Panc1 (cell line): ENCODE results near the gene NFAT5. TPM values are rescaled to one million over a fixed set of nuclear protein-coding genes. Genes with fewer than 3 reads are reported as not detected.

Experiments used
- ATAC-seq: fragments of 200-7000 bp; cut with Tn5 transposase; 2 replicates; pipeline ENCODE4 v1.9.1; 2020; ENCODE audit warnings: mild to moderate bottlenecking, moderate library complexity
- BruUV-seq: library from RNA; stranded (reverse); fragments of 400-500 nt; replicated peaks from 2 replicates; lab custom pipeline; 2021; lab: Mats Ljungman, UMichigan
- CTCF ChIA-PET: fragments of 300-600 bp; sonication (Branson Sonifier 250); formaldehyde crosslinking; loops from one replicate; lab custom pipeline; 2022; ENCODE audit warnings: antibody characterized with exemption; lab: Charles Lee
- POLR2A ChIA-PET: fragments of 300-600 bp; sonication (Branson Sonifier 250); formaldehyde crosslinking; loops from one replicate; lab custom pipeline; 2022; ENCODE audit warnings: antibody characterized with exemption; lab: Charles Lee
- DNase-seq: peaks from one replicate; pipeline ENCODE4 v3.0.0-alpha.2; 2010; ENCODE audit warnings: low read depth, low spot score
- H3K27ac ChIP-seq: 2 replicates; pipeline ENCODE4 v1.5.1; 2011; ENCODE audit warnings: mild to moderate bottlenecking, low read length, inconsistent platforms
- H3K27me3 ChIP-seq: fragments of 200-500 bp; sonication (Bioruptor generic); 2 replicates; pipeline ENCODE4 v1.6.0; 2014; ENCODE audit warnings: low read length, inconsistent platforms; ENCODE audit not compliant: control insufficient read depth, insufficient read depth
- H3K36me3 ChIP-seq: fragments of 200-500 bp; sonication (Bioruptor generic); 2 replicates; pipeline ENCODE4 v1.5.1; 2014; ENCODE audit warnings: inconsistent platforms, mild to moderate bottlenecking, low read length, moderate library complexity; ENCODE audit not compliant: control insufficient read depth, insufficient read depth
- H3K4me1 ChIP-seq: 2 replicates; pipeline ENCODE4 v1.5.1; 2011; ENCODE audit warnings: inconsistent platforms, mild to moderate bottlenecking, low read length, moderate library complexity; ENCODE audit not compliant: control insufficient read depth, insufficient read depth
- H3K4me3 ChIP-seq, 2 experiments: 2 replicates each; pipeline ENCODE4 v1.5.1; 2011 to 2012; ENCODE audit warnings: low read depth in 2 of 2, low read length in 2 of 2, mild to moderate bottlenecking in 2 of 2, inconsistent platforms in 1 of 2, moderate library complexity in 1 of 2
- H3K9me3 ChIP-seq: fragments of 200-500 bp; sonication (Bioruptor generic); 2 replicates; pipeline ENCODE4 v1.5.1; 2014; ENCODE audit warnings: low read depth, mild to moderate bottlenecking, inconsistent platforms, low read length, moderate library complexity; ENCODE audit not compliant: control insufficient read depth, insufficient read depth
- POLR2AphosphoS5 ChIP-seq: IDR thresholded peaks from 2 replicates; pipeline ENCODE4 v1.6.1; 2012; ENCODE audit warnings: mild to moderate bottlenecking, low read depth, low read length, moderate library complexity
- SIN3A ChIP-seq: IDR thresholded peaks from 2 replicates; pipeline ENCODE4 v1.6.1; 2012; ENCODE audit warnings: low read depth, mild to moderate bottlenecking, low read length, moderate library complexity, borderline replicate concordance; ENCODE audit not compliant: insufficient read depth
- TCF7L2 ChIP-seq: IDR thresholded peaks from 2 replicates; pipeline ENCODE4 v1.6.1; 2011; ENCODE audit warnings: mild to moderate bottlenecking, low read depth, low read length, inconsistent platforms
- in situ Hi-C: cut with HindIII; loops from 2 replicates; pipeline ENCODE4 v1.10.0; 2016; ENCODE audit warnings: low sequenced_read_pairs, low pct_unique_long_range_greater_than_20kb
- intact Hi-C: fragments of 100-400 bp; cut with micrococcal nuclease; formaldehyde crosslinking; loops from one replicate; pipeline ENCODE4 v1.10.0; 2022; ENCODE audit not compliant: unreplicated experiment
- total RNA-seq: library from RNA; stranded (reverse); gene quantifications from one replicate; pipeline ENCODE4 v1.2.1, GENCODE V29; 2021; ENCODE audit not compliant: unreplicated experiment
- TF ChIP-seq, protein P1 (sequence below): fragments of 450-650 bp; IDR thresholded peaks from 2 replicates; pipeline ENCODE4 v1.5.1; 2017; ENCODE audit warnings: mild to moderate bottlenecking
- TF ChIP-seq, protein P2 (sequence below), 2 experiments: IDR thresholded peaks; 2 replicates each; pipeline ENCODE4 v1.6.1; 2011 to 2012; ENCODE audit warnings: low read depth in 2 of 2, control low read depth in 1 of 2, low read length in 1 of 2, mild to moderate bottlenecking in 1 of 2, moderate library complexity in 1 of 2; ENCODE audit not compliant: insufficient read depth in 1 of 2

NFAT5 gene
- total RNA-seq, 1 experiment from 2014 or later = 57.0 TPM

DNA sequence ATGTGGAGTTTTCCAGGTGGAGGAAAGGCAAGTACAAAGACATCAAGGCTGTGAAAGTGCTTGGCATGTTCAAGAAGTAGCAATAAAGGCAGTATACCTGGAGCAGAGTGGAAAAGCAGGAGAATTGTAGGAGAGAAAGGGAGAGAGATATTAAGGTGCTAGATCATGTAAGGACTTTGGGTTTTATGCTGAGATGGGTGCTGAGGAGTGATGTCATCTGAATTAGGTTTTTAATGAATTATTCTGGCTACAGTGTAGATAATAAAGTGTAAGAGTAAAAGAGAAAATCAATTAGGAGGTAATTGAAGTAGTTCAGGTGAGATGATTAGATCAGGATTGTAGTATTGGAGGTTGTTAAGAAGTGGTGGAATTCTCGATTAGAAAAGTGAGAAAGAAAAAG is 34.0 kb downstream of the NFAT5 start:
- TF ChIP-seq POLR2AphosphoS5 = no peak
- no peak for TF ChIP-seq TCF7L2
- no peak for TF ChIP-seq SIN3A
- TF ChIP-seq, protein P1, sequence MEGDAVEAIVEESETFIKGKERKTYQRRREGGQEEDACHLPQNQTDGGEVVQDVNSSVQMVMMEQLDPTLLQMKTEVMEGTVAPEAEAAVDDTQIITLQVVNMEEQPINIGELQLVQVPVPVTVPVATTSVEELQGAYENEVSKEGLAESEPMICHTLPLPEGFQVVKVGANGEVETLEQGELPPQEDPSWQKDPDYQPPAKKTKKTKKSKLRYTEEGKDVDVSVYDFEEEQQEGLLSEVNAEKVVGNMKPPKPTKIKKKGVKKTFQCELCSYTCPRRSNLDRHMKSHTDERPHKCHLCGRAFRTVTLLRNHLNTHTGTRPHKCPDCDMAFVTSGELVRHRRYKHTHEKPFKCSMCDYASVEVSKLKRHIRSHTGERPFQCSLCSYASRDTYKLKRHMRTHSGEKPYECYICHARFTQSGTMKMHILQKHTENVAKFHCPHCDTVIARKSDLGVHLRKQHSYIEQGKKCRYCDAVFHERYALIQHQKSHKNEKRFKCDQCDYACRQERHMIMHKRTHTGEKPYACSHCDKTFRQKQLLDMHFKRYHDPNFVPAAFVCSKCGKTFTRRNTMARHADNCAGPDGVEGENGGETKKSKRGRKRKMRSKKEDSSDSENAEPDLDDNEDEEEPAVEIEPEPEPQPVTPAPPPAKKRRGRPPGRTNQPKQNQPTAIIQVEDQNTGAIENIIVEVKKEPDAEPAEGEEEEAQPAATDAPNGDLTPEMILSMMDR = no peak
- TF ChIP-seq, protein P2, sequence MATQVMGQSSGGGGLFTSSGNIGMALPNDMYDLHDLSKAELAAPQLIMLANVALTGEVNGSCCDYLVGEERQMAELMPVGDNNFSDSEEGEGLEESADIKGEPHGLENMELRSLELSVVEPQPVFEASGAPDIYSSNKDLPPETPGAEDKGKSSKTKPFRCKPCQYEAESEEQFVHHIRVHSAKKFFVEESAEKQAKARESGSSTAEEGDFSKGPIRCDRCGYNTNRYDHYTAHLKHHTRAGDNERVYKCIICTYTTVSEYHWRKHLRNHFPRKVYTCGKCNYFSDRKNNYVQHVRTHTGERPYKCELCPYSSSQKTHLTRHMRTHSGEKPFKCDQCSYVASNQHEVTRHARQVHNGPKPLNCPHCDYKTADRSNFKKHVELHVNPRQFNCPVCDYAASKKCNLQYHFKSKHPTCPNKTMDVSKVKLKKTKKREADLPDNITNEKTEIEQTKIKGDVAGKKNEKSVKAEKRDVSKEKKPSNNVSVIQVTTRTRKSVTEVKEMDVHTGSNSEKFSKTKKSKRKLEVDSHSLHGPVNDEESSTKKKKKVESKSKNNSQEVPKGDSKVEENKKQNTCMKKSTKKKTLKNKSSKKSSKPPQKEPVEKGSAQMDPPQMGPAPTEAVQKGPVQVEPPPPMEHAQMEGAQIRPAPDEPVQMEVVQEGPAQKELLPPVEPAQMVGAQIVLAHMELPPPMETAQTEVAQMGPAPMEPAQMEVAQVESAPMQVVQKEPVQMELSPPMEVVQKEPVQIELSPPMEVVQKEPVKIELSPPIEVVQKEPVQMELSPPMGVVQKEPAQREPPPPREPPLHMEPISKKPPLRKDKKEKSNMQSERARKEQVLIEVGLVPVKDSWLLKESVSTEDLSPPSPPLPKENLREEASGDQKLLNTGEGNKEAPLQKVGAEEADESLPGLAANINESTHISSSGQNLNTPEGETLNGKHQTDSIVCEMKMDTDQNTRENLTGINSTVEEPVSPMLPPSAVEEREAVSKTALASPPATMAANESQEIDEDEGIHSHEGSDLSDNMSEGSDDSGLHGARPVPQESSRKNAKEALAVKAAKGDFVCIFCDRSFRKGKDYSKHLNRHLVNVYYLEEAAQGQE (IDR thresholded peaks at IDR 0.05; ENCODE audit: insufficient read depth in 1 of 2, low read depth in 2 of 2, low read length in 1 of 2) = no peak
- no peak overlapping the region for H3K4me3 ChIP-seq
- in situ Hi-C loops = no loop called here
- DNase-seq (no peak), ATAC-seq (no peak; the same call in 1 of the 2 replicates)
- no peak overlapping the region for H3K27ac ChIP-seq
- peaks cover 4% of the 10 kb centered on the region; the same call in 1 of the 2 replicates for H3K4me1 ChIP-seq
- TSS peak; percentile 31 for BruUV-seq
- no peaks in the 10 kb centered on the region for H3K27me3 ChIP-seq
- no peaks in the 10 kb centered on the region for H3K9me3 ChIP-seq
- intact Hi-C loops = no loop called here
- CTCF ChIA-PET = no interaction called here
- POLR2A ChIA-PET = no interaction called here
- no peaks in the 10 kb centered on the region for H3K36me3 ChIP-seq

DNA sequence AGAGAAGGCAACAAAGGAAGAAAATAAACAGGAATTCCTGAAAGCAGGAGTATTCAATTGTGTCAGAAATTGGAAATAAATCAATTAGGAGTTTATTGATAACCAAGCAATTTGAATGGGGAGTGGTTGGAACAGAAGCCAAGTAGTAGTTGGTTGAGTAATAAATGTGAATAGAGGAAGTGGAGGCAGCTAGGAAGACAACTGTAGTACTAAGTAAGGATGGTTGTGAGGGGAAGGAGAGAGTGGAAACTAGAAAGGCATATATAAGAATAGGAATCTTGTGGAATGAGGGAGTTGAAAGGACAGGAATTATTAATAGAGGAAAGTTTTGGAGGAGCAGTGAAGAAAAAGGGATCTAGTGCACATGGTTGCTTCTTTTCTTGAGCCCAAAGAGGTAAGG is 34.4 kb downstream of the NFAT5 start:
- no peak overlapping the region for H3K27ac ChIP-seq
- intact Hi-C loops = no loop called here
- ChIA-PET CTCF (no interaction called here), POLR2A (no interaction called here)
- ATAC-seq = no peak
- H3K9me3 ChIP-seq = no peaks in the 10 kb centered on the region
- DNase-seq = no peak
- no TSS peak for BruUV-seq
- TF ChIP-seq, protein P1 = no peak
- TF ChIP-seq POLR2AphosphoS5 = no peak
- no peaks in the 10 kb centered on the region for H3K27me3 ChIP-seq
- in situ Hi-C loops = no loop called here
- no peaks in the 10 kb centered on the region for H3K36me3 ChIP-seq
- H3K4me1 ChIP-seq = no peaks in the 10 kb centered on the region; the same call in 1 of the 2 replicates
- H3K4me3 ChIP-seq = no peak overlapping the region
